Stomach (tissue), 9 donors: ENCODE measurements around the gene CD320. TPM values are rescaled to one million over a fixed set of nuclear protein-coding genes. Genes with fewer than 3 reads are reported as not detected.
"Not testable (repeated sequence)": the region's sequence is repeated elsewhere in the genome, so short reads cannot be mapped to it uniquely, and the experiment has no call there.

ENCODE experiments used
- DNase-seq, 2 donors: peaks; one replicate each; pipeline versions ENCODE4 v3.0.0 to v3.0.0-alpha.2; 2013 to 2019
- H3K27ac ChIP-seq, 5 donors: fragments of 200-600 bp in 4 of 5; sonication (generic) in 4 of 5; one replicate each; pipeline ENCODE4 v1.5.1; 2013 to 2019; ENCODE audit warnings: mild to moderate bottlenecking in 1 of 5, moderate library complexity in 1 of 5
- H3K27me3 ChIP-seq, 3 donors: fragments of 200-600 bp; sonication (generic); one replicate each; pipeline ENCODE4 v1.5.1; 2017 to 2019; ENCODE audit warnings: mixed run types in 1 of 3
- H3K36me3 ChIP-seq, 4 donors: fragments of 200-600 bp; sonication (generic); 1 replicate in 3 of 4; 2 replicates in 1 of 4; pipeline ENCODE4 v1.5.1; 2016 to 2019
- H3K4me1 ChIP-seq, 4 donors: fragments of 200-600 bp; sonication (generic); one replicate each; pipeline ENCODE4 v1.5.1; 2016 to 2019
- H3K4me3 ChIP-seq, 4 donors: fragments of 200-600 bp; sonication (generic) in 3 of 4; one replicate each; pipeline ENCODE4 v1.5.1; 2016 to 2019; ENCODE audit warnings: mild to moderate bottlenecking in 1 of 4
- H3K9me3 ChIP-seq, 4 donors: fragments of 200-600 bp; sonication (generic); one replicate each; pipeline ENCODE4 v1.5.1; 2016 to 2019
- EP300 ChIP-seq: sonication (generic); formaldehyde crosslinking; IDR thresholded peaks from one replicate; pipeline ENCODE4 v1.6.1; 2017; ENCODE audit warnings: antibody characterized with exemption
- POLR2A ChIP-seq, 4 donors: fragments of 450-650 bp; IDR thresholded peaks; one replicate each; pipeline ENCODE4 v1.6.1; 2016; ENCODE audit warnings: antibody characterized with exemption in 4 of 4, control low read depth in 2 of 4, mild to moderate bottlenecking in 1 of 4, moderate library complexity in 1 of 4
- POLR2AphosphoS5 ChIP-seq, 3 donors: sonication (generic); formaldehyde crosslinking; IDR thresholded peaks; one replicate each; pipeline ENCODE4 v1.6.1; 2016; ENCODE audit warnings: antibody characterized with exemption in 3 of 3
- WGBS, 5 donors: extraction: QIAGEN DNeasy Blood & Tissue Kit in 3 of 5; methylation state at CpG; one replicate each; pipeline versions ENCODE4 v1.1.5 to v1.1.7; 2013 to 2018; 5-methylcytosine and 5-hydroxymethylcytosine counted together
- intact Hi-C: fragments of 100-400 bp; cut with DNase I; formaldehyde crosslinking; loops from one replicate; pipeline ENCODE4 v1.15.1; 2023; ENCODE audit warnings: low total_unique reads
- polyA plus RNA-seq, 3 donors: library from polyadenylated mRNA; stranded (reverse); fragments of 200-250 nt; gene quantifications; one replicate each; pipeline ENCODE4 v1.2.3, GENCODE V29; 2013
- total RNA-seq, 5 donors: library from RNA; depleted of rRNA; stranded (reverse); fragments of >200 nt; gene quantifications; one replicate each; pipeline versions ENCODE4 v1.1.0 to v1.2.3, GENCODE V29; 2014 to 2016
- TF ChIP-seq, protein P1 (sequence below), 7 experiments: fragments of 450-650 bp in 4 of 7; fragments of 200-600 bp in 3 of 7; sonication (generic) in 3 of 7; IDR thresholded peaks; one replicate each; pipeline ENCODE4 v1.5.1; 2016 to 2019; ENCODE audit warnings: antibody characterized with exemption in 7 of 7, control low read depth in 2 of 7, mild to moderate bottlenecking in 1 of 7
- donor health status: healthy with polysubstance abuse.
- donor health status: Bipolar disorder and iron deficiency.
- donor health status: healthy.

CD320 gene
- total and polyA plus RNA-seq, 8 donors, result 13.0 to 108 (median 22.6) TPM

- H3K4me3 ChIP-seq, result no peak overlapping the region
- intact Hi-C loops, result no loop called here
- DNase-seq, result peak in 1 of 2 donors; percentile 26
- H3K9me3 ChIP-seq, result no peaks in the 10 kb centered on the region
- TF ChIP-seq, protein P1, sequence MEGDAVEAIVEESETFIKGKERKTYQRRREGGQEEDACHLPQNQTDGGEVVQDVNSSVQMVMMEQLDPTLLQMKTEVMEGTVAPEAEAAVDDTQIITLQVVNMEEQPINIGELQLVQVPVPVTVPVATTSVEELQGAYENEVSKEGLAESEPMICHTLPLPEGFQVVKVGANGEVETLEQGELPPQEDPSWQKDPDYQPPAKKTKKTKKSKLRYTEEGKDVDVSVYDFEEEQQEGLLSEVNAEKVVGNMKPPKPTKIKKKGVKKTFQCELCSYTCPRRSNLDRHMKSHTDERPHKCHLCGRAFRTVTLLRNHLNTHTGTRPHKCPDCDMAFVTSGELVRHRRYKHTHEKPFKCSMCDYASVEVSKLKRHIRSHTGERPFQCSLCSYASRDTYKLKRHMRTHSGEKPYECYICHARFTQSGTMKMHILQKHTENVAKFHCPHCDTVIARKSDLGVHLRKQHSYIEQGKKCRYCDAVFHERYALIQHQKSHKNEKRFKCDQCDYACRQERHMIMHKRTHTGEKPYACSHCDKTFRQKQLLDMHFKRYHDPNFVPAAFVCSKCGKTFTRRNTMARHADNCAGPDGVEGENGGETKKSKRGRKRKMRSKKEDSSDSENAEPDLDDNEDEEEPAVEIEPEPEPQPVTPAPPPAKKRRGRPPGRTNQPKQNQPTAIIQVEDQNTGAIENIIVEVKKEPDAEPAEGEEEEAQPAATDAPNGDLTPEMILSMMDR (IDR thresholded peaks at IDR 0.05), result no peak
- no peak for TF ChIP-seq POLR2A (IDR thresholded peaks at IDR 0.05)
- no peaks in the 10 kb centered on the region for H3K27me3 ChIP-seq
- H3K36me3 ChIP-seq, result peaks cover under 1 to 32% (median 21%) of the 10 kb centered on the region in 4 donors
- 73 to 85% (median 83%) methylated on average over 30 to 33 of the region's 33 CpGs for WGBS, 5 donors
- no peak overlapping the region for H3K27ac ChIP-seq
- H3K4me1 ChIP-seq, result peaks cover 27 to 46% (median 37%) of the 10 kb centered on the region in 4 donors
These were observed 3.1 kb downstream of the CD320 start for GRCh38 chr19:8304841-8305621.

GRCh38 chr19:8302734-8303133 is 5.4 kb downstream of the CD320 start:
- H3K4me3 ChIP-seq, result no peak overlapping the region
- H3K4me1 ChIP-seq, result peaks cover 16 to 26% (median 19%) of the 10 kb centered on the region in 4 donors
- no peak for TF ChIP-seq POLR2AphosphoS5 (IDR thresholded peaks at IDR 0.05)
- TF ChIP-seq, protein P1 (IDR thresholded peaks at IDR 0.05), result no peak
- TF ChIP-seq EP300, result no peak
- TF ChIP-seq POLR2A (IDR thresholded peaks at IDR 0.05), result no peak
- no peaks in the 10 kb centered on the region for H3K9me3 ChIP-seq
- no peak overlapping the region for H3K27ac ChIP-seq
- intact Hi-C loops, result no loop called here
- peak in 1 of 2 donors; percentile 15 for DNase-seq
- WGBS, 5 donors, result 73 to 84% (median 75%) methylated on average over 6 to 7 of the region's 7 CpGs
- H3K36me3 ChIP-seq, result peaks cover 0 to 24% (median 14%) of the 10 kb centered on the region in 4 donors
- H3K27me3 ChIP-seq, result no peaks in the 10 kb centered on the region

GRCh38 chr19:8302357-8302691 is 5.8 kb downstream of the CD320 start:
- Histone ChIP-seq H3K27me3 (no peaks in the 10 kb centered on the region), H3K27ac (no peak overlapping the region), H3K36me3 (peaks cover 0 to 24% (median 14%) of the 10 kb centered on the region in 4 donors), H3K4me1 (peaks cover 12 to 22% (median 14%) of the 10 kb centered on the region in 4 donors), H3K4me3 (no peak overlapping the region), H3K9me3 (no peaks in the 10 kb centered on the region)
- intact Hi-C loops, result no loop called here
- TF ChIP-seq, protein P1 (IDR thresholded peaks at IDR 0.05), result no peak
- TF ChIP-seq POLR2AphosphoS5 (IDR thresholded peaks at IDR 0.05) (no peak), POLR2A (IDR thresholded peaks at IDR 0.05) (no peak), EP300 (no peak)
- DNase-seq, result peak in 1 of 2 donors; percentile 27
- WGBS, 5 donors, result 52 to 59% (median 54%) methylated on average over 10 to 11 of the region's 11 CpGs; no CpG with 5 or more reads in 1 of the 5 donors

- intact Hi-C loops, H3K9me3 ChIP-seq, H3K27me3 ChIP-seq, H3K4me1 ChIP-seq, H3K27ac ChIP-seq, DNase-seq, H3K4me3 ChIP-seq, H3K36me3 ChIP-seq: not testable (repeated sequence)
- no CpG with 5 or more reads among the region's 9 CpGs for WGBS, 5 donors
These were observed 16.8 kb downstream of the CD320 start for GRCh38 chr19:8291337-8291736.

DNA sequence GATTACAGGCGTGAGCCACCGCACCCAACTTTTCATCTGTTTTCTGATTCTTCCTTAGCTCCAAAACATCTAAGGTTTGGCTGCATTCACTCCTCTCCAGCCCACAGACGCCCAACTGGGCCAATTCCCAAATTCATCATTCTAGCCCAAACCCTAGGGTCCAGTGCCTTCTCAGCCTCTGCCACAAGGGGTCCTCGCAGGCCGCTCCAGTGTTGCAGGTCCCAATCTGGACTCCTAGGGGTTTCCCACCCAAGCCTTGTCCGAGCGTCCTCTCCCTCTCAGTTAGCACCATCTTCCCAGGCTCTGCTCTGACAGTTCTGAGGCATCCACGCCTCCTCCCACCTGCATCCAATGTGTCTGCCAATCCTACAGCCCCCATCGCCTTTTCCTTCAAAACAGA is 31.6 kb downstream of the CD320 start:
- H3K9me3 ChIP-seq, H3K4me1 ChIP-seq, H3K36me3 ChIP-seq, DNase-seq, H3K27ac ChIP-seq, intact Hi-C loops, H3K27me3 ChIP-seq, H3K4me3 ChIP-seq: not testable (repeated sequence)
- no CpG with 5 or more reads among the region's 9 CpGs for WGBS, 5 donors
